Subcutaneous adipose tissue (tissue), 4 donors: ENCODE data around the gene GH1. TPM values are rescaled to one million over a fixed set of nuclear protein-coding genes. Genes with fewer than 3 reads are reported as not detected.

Experiments used
- total RNA-seq, 4 donors: library from RNA; depleted of rRNA; stranded (reverse); fragments of >200 nt; gene quantifications; one replicate each; pipeline ENCODE4 v1.1.0, GENCODE V29; 2016
- TF ChIP-seq, protein P1 (sequence below): fragments of 450-650 bp; IDR thresholded peaks from one replicate; pipeline ENCODE4 v1.5.1; 2016; ENCODE audit warnings: low read depth, mild to moderate bottlenecking, control low read depth, antibody characterized with exemption, moderate library complexity

Gene GH1
- total RNA-seq, 4 donors from 2014 or later: not detected

DNA sequence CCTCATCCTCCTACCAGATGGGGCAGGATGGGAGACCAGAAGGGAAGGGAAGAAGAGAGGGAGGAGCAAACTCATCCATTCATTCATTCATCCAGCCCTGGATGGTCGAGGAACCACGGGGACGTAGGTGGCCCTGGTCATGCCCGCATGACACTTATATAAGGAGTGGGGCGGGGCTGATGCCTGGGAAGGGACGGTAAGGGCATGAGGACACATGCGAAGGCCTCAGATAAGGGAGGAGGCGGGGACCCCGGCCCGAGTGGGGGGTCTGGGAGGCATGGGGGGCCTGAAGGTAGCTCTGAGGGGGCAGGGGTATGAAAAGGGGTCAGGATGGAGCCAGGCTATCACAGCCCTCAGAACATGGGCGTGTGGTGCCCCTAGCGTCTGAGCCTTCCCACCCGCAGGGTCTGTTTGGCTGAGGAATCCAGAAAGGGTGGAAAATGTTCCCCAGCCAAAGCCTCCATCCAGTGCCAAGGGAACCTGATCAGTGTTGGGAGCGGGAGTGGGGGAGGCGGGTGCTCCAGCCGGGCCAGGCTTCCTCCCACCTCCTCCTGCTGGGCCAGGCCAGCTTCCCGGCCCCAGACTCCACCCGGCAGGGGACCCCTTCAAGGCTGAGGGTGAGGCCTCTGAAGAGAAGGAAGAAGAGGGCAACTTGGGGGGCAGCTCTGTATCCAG is 31.1 kb upstream of the GH1 start:
- TF ChIP-seq, protein P1, sequence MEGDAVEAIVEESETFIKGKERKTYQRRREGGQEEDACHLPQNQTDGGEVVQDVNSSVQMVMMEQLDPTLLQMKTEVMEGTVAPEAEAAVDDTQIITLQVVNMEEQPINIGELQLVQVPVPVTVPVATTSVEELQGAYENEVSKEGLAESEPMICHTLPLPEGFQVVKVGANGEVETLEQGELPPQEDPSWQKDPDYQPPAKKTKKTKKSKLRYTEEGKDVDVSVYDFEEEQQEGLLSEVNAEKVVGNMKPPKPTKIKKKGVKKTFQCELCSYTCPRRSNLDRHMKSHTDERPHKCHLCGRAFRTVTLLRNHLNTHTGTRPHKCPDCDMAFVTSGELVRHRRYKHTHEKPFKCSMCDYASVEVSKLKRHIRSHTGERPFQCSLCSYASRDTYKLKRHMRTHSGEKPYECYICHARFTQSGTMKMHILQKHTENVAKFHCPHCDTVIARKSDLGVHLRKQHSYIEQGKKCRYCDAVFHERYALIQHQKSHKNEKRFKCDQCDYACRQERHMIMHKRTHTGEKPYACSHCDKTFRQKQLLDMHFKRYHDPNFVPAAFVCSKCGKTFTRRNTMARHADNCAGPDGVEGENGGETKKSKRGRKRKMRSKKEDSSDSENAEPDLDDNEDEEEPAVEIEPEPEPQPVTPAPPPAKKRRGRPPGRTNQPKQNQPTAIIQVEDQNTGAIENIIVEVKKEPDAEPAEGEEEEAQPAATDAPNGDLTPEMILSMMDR: no peak

DNA sequence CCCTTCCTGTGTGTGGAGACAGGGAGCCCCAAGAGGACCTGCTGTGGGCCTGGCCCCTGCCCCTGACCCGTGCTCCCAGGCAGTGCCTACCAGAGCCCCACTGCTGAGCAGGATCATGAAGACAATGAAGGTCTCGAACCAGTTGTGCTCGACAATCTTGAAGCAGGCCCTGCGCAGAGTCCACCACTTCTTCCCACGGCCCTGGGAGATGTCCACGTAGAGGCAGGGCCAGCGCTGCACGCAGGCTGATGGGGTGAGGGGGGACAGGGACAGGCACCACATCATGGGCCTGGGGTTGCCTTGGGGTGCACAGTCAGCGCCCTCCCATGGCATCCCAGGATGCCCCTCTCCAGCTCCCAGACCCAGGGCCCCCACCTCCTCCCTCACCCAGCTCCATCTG is 29.9 kb upstream of the GH1 start:
- TF ChIP-seq, protein P1: no peak

DNA sequence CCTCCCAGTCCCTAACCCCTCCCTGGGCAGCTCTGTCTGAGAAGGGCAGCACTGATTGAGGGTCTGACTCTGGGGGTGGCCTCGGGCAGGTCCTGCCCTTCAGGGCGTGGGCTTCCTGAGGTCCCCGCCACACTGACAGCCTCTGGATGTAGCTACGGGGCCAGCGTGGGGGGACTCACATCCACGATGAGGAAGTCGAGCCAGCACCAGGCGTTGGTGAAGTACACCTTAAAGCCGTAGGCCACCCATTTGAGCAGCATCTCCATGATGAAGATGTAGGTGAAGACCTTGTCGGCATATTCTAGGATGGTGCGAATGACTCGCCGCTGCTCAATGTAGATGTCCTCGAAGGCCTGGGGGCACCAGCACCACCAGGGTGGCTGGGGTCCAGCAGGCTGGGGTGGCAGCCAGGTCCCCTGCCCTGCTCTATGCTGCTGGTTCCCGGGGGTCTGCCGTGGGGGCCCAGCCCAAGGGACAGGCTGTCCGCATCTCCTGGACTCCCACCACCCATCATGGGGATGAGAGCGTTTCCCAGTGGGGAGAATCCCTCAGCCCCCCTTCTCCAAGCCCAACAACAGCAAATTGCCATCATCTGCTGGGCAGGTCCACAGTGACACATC is 29.2 kb upstream of the GH1 start:
- TF ChIP-seq, protein P1: no peak

DNA sequence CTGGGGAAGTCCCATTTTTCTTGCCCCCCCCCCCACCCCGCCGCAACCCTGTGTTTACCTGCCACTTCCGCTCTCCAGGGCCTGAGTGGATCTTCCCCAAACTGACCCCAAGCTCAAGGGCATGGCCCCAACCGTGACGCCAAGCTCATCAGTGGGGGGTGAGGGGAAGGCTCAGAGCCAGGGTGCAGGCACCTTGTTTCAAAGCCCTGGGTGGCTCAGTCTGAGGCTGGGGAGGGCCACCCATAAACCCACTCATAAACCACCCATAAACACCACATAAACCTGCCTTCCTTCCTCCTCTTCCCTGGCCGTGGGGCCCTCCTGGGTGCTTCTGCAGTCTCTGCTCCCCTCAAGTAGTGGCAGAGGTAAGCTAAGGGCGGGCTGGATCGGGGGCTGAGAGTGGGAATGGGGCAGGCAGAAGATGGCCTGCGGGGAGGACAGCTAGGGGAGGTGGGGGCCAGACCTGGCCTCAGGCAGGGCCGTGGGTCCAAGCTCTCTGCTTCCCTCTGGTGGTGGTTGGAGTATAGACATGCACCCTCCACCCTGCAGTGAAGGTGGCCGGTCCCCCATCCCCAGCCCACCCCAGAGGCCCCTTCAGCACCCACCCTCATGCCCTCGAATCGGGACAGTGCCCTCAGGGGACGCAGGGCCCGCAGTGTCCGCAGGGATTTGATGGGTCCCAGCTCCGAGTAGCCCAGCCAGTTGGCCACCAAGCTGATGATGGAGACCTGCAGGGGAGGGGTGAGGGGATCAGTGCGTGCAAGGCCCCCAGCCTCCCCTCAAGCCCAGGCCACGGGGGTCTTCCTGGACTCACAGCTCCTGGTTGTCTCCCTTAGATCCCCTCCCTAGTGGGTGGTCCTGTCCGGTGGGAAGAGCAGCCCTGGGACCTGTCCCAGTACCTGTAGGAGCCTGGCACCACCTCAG is 28.1 kb upstream of the GH1 start:
- TF ChIP-seq, protein P1: no peak

DNA sequence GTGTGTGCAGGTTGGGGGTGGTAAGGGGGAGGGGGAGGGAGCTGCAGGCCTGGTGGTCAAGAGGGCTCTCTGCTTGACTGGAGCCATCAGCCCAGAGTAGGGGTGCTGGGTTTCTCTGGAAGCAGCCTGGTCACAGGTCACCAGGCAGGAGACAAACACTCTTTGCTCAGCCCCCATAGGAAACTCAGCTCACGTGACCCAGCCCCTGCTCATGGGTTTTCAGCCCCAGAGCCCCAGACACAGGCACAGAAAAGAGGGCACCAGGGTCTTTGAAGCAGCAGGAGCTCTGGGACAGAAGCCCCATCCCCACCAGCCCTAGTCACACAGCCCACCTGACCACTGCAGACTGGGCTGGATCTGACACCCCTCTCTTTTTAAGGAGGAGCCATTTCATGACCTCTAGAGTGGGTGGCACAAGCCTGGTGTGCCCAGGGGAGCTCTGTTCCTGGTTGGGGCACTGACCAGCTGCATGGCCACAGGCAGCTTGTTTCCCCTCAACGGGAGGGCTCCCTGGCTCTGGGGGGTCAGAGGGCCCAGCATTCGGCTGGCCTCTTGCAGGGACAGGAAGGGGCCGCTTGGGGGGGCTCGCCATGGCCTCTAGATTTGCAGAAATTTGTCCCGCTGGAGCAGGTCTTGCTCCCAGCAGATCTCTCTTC is 27.3 kb upstream of the GH1 start:
- TF ChIP-seq, protein P1: no peak

DNA sequence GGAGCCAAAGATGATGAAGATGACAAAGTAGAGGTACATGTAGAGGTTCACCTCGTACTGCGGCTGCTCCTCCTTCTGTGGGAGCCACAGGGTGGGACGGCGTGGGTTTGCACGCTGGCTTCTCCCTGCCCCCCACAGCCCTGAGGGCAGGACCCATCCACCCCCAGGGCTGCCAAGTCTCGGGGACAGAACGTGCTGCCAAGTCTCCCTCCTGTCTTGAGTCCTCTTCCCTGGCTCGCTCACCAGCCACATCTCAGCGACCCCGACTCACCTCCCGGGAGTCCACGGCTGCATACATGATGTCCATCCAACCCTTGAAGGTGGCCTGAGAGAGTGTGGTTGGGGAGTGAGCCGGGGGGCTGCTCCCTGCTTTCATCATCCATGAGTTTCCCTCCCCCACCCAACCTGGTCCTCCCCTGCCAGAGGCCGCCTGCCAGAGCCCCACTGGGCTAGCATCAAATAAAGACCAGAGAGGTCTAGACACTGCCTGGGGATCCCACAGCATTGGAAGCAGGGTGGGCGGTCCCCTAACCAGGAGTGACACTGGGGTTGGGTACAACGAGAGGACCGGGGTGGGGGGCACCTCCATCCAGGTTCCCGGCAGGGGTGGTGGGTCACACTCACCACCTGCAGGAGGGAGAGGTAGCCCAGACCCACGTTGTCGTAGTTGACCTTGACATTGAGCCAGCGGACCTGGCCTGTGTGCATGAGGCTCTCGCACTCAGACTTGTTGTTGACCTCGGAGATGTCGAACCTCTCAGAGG is 26.3 kb upstream of the GH1 start:
- TF ChIP-seq, protein P1: no peak
